Activated B cell treated with CpG ODN at 0.5 μM for 24 hours (primary cell): ENCODE results near the gene PPP2R5A. TPM values are rescaled to one million over a fixed set of nuclear protein-coding genes. Genes with fewer than 3 reads are reported as not detected.

Source experiments
- ATAC-seq: fragments of 200-7000 bp; cut with Tn5 transposase; one replicate; pipeline ENCODE4 v1.10.0; 2021; ENCODE audit warnings: low read depth, mild to moderate bottlenecking, moderate library complexity
- CTCF ChIA-PET: fragments of 350-600 bp; sonication (Branson Sonifier 250); formaldehyde crosslinking; loops from one replicate; lab custom pipeline; 2021; ENCODE audit warnings: antibody characterized with exemption; lab: Charles Lee
- POLR2A ChIA-PET: fragments of 350-600 bp; sonication (Branson Sonifier 250); formaldehyde crosslinking; loops from one replicate; lab custom pipeline; 2021; ENCODE audit warnings: antibody characterized with exemption; lab: Charles Lee
- DNase-seq: peaks from one replicate; pipeline ENCODE4 v3.0.0; 2022
- H3K27ac Mint-ChIP-seq: one replicate; pipeline ENCODE4 v1.8.0; 2020; ENCODE audit warnings: mixed read lengths
- H3K27me3 Mint-ChIP-seq: one replicate; pipeline ENCODE4 v1.8.0; 2021; ENCODE audit warnings: mixed read lengths
- H3K36me3 Mint-ChIP-seq: one replicate; pipeline ENCODE4 v1.8.0; 2021; ENCODE audit warnings: low read depth, mixed read lengths
- H3K4me1 Mint-ChIP-seq: one replicate; pipeline ENCODE4 v1.8.0; 2021; ENCODE audit warnings: mixed read lengths
- H3K4me3 Mint-ChIP-seq: one replicate; pipeline ENCODE4 v1.8.0; 2020; ENCODE audit warnings: mild to moderate bottlenecking, mixed read lengths
- H3K9me3 Mint-ChIP-seq: one replicate; pipeline ENCODE4 v1.8.0; 2020; ENCODE audit warnings: mixed read lengths
- CTCF ChIP-seq: fragments of 200-600 bp; IDR thresholded peaks from one replicate; pipeline ENCODE4 v1.8.0; 2022; ENCODE audit warnings: antibody characterized with exemption, mild to moderate bottlenecking
- intact Hi-C: fragments of 100-400 bp; cut with micrococcal nuclease; formaldehyde crosslinking; loops from one replicate; pipeline ENCODE4 v1.15.1; 2024
- total RNA-seq: library from RNA; stranded (reverse); gene quantifications from 2 replicates; pipeline ENCODE4 v1.2.3, GENCODE V29; 2022

PPP2R5A gene
- total RNA-seq, 1 donor from 2014 or later: 31.6 TPM

- no peak for DNase-seq
- TF ChIP-seq CTCF: no peak
- POLR2A ChIA-PET: interaction anchor here (1.1 kb wide), 1 partner anchor 517 kb away, joined by 4 read pairs; the partner anchor contains the start of gene FLVCR1
- CTCF ChIA-PET: interaction anchor here (1.1 to 1.5 kb wide), 3 partner anchors 115 to 272 kb away, joined by 3 to 4 read pairs (median 3); no protein-coding TSS in a partner anchor
- Mint-ChIP-seq H3K4me1 (no peaks in the 10 kb centered on the region), H3K27me3 (no peaks in the 10 kb centered on the region), H3K4me3 (no peak overlapping the region), H3K9me3 (no peaks in the 10 kb centered on the region), H3K27ac (no peak overlapping the region), H3K36me3 (peaks cover 63% of the 10 kb centered on the region)
- ATAC-seq: no peak
- intact Hi-C loops: no loop called here
These were observed 55.9 kb downstream of the PPP2R5A start for GRCh38 chr1:212341090-212341489.

GRCh38 chr1:212344905-212345304 lies 59.7 kb downstream of the PPP2R5A start:
- no peaks in the 10 kb centered on the region for H3K9me3 Mint-ChIP-seq
- no peak overlapping the region for H3K4me3 Mint-ChIP-seq
- TF ChIP-seq CTCF: no peak
- intact Hi-C loops: no loop called here
- CTCF ChIA-PET: interaction anchor here (0.6 to 1.9 kb wide), 2 partner anchors 31 to 111 kb away, joined by 3 to 4 read pairs; no protein-coding TSS in a partner anchor
- no peaks in the 10 kb centered on the region for H3K27me3 Mint-ChIP-seq
- peaks cover 63% of the 10 kb centered on the region for H3K36me3 Mint-ChIP-seq
- no peak for DNase-seq
- no peak overlapping the region for H3K27ac Mint-ChIP-seq
- POLR2A ChIA-PET: no interaction called here
- no peak for ATAC-seq
- no peaks in the 10 kb centered on the region for H3K4me1 Mint-ChIP-seq

- no peak overlapping the region for H3K4me3 Mint-ChIP-seq
- peaks cover 65% of the 10 kb centered on the region for H3K36me3 Mint-ChIP-seq
- DNase-seq: no peak
- TF ChIP-seq CTCF: no peak
- CTCF ChIA-PET: no interaction called here
- intact Hi-C loops: no loop called here
- no peak for ATAC-seq
- POLR2A ChIA-PET: no interaction called here
- no peaks in the 10 kb centered on the region for H3K9me3 Mint-ChIP-seq
- H3K27me3 Mint-ChIP-seq: no peaks in the 10 kb centered on the region
- no peaks in the 10 kb centered on the region for H3K4me1 Mint-ChIP-seq
- H3K27ac Mint-ChIP-seq: no peak overlapping the region
These were observed 61.4 kb downstream of the PPP2R5A start for GRCh38 chr1:212346601-212347000.

- Mint-ChIP-seq H3K27me3 (no peaks in the 10 kb centered on the region), H3K27ac (no peak overlapping the region), H3K4me3 (no peak overlapping the region), H3K36me3 (peaks cover 63% of the 10 kb centered on the region), H3K4me1 (no peaks in the 10 kb centered on the region), H3K9me3 (no peaks in the 10 kb centered on the region)
- intact Hi-C loops: no loop called here
- no peak for TF ChIP-seq CTCF
- CTCF ChIA-PET: no interaction called here
- ATAC-seq (no peak), DNase-seq (no peak)
- POLR2A ChIA-PET: no interaction called here
These were observed 66.6 kb downstream of the PPP2R5A start for GRCh38 chr1:212351588-212352362.

GRCh38 chr1:212353181-212353580 lies 68.0 kb downstream of the PPP2R5A start:
- Mint-ChIP-seq H3K9me3 (no peaks in the 10 kb centered on the region), H3K27me3 (no peaks in the 10 kb centered on the region), H3K27ac (no peak overlapping the region), H3K36me3 (peaks cover 61% of the 10 kb centered on the region), H3K4me3 (no peak overlapping the region), H3K4me1 (no peaks in the 10 kb centered on the region)
- no peak for ATAC-seq
- ChIA-PET CTCF (no interaction called here), POLR2A (no interaction called here)
- TF ChIP-seq CTCF: no peak
- DNase-seq: no peak
- intact Hi-C loops: no loop called here
